ENCODE data around the gene CRAT.

The CRAT gene

GRCh38 chr9:129080601-129081387 lies 29.8 kb downstream of the CRAT start, which contains the start of gene DOLPP1:
Gene DOLPP1, plus strand, starts transcription at chr9:129081111. Its CDS starts 21 bp downstream, at chr9:129081132.
- peak; percentile 100 for DNase-seq

DNA sequence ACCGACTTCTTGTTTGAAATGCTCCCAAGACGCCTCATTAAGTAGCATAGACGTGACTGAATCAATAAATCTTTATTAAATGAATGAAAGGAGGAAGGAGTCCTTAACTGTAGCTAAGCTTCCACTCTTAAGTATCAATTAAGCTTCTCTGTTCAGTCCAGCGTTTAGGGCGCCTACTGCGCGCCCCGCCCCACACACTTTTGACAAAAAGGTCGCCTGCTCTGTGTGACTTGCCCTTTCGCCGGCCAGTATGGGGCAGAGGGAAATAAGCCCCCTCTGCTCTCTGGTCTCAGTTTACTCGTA lies 30.3 kb downstream of the CRAT start:
- no peak for DNase-seq

GRCh38 chr9:129079829-129080228 lies 30.8 kb downstream of the CRAT start:
- no peak for DNase-seq

- no peak for DNase-seq
These were observed 31.7 kb downstream of the CRAT start for GRCh38 chr9:129078691-129079503.

DNA sequence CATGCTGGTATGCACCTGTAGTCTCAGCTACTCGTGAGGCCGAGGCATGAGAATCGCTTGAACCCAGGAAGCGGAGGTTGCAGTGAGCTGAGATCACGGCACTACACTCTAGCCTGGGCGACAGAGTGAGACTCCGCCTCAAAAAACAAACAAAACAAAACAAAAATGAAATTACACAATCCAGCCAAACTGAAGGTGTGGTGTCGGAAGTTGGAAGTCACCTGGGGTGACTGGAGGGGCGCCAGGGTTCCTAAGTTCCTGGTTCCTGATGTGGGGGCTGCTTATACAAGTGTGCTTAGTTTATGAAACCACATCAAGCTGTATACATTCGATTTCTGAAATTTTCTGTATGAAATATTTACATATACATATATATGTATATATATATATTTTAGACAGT lies 33.4 kb downstream of the CRAT start:
- DNase-seq = no peak

DNA sequence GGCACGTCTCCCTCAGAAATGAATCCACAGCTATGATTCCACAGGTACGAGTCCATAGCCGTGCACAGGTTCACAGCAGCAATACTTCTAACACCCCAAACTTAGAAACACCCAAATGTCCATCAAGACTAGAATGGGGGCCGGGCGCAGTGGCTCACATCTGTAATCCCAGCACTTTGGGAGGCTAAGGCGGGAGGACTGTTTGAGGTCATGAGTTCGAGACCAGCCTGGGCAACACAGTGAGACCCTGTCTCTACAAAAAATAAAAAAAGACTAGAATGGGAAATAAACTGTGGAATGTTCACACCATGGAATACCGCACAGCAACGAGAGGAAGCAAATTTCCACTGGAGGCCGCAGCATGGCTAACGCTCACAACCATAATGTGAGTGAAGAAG lies 34.0 kb downstream of the CRAT start:
- no peak for DNase-seq

- no peak for DNase-seq
These were observed 34.5 kb downstream of the CRAT start for GRCh38 chr9:129075996-129076639.

DNA sequence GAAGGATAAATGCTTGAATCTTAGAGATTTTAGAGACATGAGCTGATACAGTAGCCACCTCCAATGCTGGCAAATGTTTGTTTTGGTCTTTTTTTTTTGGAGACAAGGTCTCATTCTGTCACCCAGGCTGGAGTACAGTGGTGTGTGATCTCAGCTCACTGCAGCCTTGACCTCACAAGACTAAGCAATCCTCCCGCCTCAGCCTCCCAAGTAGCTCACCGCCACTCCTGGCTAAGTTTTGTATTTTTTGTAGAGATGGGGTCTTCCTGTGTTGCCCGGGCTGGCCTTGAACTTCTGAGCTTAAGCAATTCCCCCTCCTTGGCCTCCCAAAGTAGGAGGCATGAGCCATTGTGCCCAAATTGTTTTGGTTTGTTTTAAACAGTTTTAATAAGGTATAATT lies 36.5 kb downstream of the CRAT start:
- DNase-seq = no peak

DNA sequence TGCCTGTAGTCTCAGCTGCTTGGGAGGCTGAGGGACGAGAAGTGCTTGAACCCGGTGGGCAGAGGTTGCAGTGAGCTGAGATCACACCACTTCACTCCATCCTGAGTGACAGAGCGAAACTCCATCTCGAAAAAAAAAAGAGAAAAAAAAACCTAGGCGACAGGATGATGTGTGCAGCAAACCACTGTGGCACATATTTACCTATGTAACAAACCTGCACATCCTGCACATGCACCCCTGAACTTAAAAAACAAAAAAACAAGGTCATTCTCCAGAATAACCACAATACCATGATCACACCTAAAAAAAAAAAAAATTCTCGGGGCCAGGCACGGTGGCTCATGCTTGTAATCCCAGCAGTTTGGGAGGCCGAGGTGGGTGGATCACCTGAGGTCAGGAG lies 37.2 kb downstream of the CRAT start:
- no peak for DNase-seq

DNA sequence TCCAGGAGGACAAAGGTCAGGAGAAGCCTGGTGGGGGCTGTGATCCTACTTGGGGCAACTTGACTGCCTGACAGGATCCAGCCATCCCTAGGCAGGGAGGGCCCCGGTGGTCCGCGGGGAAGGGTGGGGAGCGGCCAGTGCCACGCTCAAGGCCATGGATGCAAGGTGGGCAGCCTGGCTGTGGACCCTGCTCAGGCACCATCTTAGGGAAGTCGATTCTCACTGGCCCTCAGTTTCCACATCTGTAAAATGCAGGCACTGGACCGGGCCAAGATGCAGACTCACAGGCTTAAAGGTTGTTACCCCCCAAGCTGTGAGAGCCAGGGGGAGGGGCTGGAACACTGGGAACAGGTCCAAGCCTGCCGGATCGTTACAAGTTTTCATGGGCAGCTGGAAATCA lies 38.4 kb downstream of the CRAT start:
- DNase-seq = no peak

GRCh38 chr9:129071526-129072126 lies 39.0 kb downstream of the CRAT start:
- DNase-seq = no peak

- DNase-seq = no peak
These were observed 39.7 kb downstream of the CRAT start for GRCh38 chr9:129070696-129071525.

DNA sequence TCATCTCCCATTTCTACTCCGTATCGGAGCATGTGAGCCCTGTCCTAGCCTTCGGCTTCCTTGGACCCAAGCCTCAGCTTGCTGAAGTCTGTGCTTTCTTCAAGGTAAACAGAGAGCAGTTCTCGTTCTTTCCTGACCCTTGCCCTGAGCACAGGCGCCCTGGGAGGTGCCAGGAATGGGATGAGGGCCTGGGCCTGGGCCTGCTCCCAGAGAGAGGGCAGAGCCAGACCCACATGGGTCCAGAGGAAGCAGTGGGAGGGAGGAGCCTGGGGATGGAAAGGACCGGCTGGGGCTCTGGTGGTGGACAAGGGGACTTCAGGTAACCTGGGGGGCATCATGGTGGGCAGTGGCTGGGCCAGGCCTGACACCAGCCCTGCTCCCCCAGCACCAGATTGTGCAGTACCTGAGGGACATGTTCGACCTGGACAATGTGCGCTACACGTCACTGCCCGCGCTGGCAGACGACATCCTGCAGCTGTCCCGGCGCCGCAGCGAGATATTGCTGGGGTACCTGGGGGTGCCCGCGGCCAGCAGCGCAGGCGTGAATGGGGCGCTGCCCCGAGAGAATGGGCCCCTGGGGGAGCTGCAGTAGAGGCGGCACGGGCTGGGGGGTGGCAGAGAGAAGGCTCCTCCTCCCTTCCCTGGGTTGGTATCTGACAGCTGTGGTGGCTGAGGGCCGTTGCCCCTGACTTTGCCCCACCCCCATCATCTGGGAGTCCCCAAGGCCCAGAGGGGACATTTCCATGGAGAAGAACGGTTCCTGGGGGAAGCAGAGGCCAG lies 40.5 kb downstream of the CRAT start:
- DNase-seq = no peak

GRCh38 chr9:129068990-129069861 lies 41.4 kb downstream of the CRAT start:
- no peak for DNase-seq

GRCh38 chr9:129068110-129068509 lies 42.5 kb downstream of the CRAT start:
- DNase-seq = no peak

GRCh38 chr9:129064499-129064908 lies 46.1 kb downstream of the CRAT start:
- DNase-seq = no peak

GRCh38 chr9:129063061-129063460 lies 47.5 kb downstream of the CRAT start:
- DNase-seq = no peak

DNA sequence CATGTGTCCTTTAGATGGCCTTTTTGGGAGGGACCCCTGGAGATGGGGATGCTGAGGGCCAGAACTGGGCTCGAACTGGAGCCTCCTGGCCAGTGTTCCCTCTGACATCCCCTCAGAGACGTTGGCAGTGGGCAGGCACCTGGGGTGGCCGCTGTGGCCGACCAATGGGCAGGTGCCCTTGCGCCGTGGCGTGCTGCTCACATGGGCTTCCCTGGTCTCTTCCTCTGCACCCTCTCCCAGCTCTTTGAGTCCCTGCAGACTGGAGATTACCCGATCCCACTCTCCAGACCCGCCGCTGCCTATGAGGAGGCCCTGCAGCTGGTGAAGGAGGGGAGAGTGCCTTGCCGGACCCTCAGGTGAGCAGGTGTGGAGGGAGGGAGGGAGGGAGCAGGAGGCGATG lies 49.6 kb downstream of the CRAT start:
- DNase-seq = no peak

DNA sequence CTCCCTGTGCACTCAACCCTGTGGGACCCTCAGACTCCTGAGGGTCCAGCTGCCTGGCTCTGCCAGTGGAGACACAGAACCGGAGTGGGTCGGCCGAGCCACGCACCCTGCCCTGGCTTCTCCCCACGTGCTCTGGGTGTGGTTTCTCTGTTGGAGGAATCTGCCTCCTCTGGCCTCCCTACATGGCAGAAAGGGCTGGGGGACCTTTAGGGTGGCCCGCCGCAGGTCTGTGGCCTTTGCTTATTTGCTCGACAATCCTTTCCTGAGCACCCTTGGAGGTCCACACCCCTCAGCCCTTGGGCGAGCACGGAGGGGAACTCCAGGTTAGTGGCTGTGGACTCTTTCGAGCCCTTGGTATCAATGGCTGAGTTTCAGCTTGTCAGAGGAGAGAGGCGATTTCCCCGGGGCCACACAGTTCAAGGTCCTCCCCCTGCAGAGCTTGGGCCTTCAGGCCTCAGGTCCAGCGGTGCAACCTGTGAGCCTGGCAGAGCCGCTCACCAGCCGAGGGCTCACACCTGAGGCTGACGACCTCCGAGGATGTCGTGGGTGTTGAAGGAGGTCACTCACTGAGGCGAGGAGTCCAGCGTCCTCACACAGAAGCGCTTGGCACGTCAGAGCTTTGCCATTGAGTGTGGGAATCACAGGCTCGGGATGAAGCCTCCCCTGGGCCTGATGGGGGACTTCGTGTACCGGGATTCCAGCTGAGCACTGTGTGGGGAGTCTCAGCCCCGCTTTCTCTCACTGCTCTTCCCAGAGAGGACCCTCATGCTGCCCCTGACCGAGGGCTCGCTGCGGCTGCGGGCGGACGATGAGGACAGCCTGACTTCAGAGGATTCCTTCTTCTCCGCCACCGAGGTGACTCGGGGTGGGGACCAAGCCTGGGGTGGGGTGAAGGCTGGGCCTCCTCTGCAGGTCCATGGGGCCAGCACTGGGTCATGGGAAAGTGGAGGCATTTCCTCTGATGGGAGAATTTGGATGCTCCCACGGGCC lies 50.5 kb downstream of the CRAT start:
- no peak for DNase-seq

All from fibroblast of upper back skin (primary cell).